ENCODE data around the gene C15orf40.

The C15orf40 gene

GRCh38 chr15:82992436-82992998, 18.9 kb downstream of the C15orf40 start:
- no peak for DNase-seq

- peak; percentile 31 to 59 for DNase-seq
Measured at GRCh38 chr15:82986442-82986780, 25.0 kb downstream of the C15orf40 start.

GRCh38 chr15:82985688-82986441, 25.6 kb downstream of the C15orf40 start, which contains the start of gene RAMAC:
Gene RAMAC, plus strand, starts transcription at chr15:82986210. Its CDS starts 2,809 bp downstream, at chr15:82989019.
- DNase-seq, result peak; percentile 94 to 95

GRCh38 chr15:82980981-82981380, 30.5 kb downstream of the C15orf40 start:
- DNase-seq, result no peak

GRCh38 chr15:82979726-82980125, 31.7 kb downstream of the C15orf40 start:
- DNase-seq, result no peak

- no peak for DNase-seq
Measured at GRCh38 chr15:82978438-82978837, 33.0 kb downstream of the C15orf40 start.

- no peak for DNase-seq
Measured at GRCh38 chr15:82977076-82977475, 34.4 kb downstream of the C15orf40 start.

- no peak for DNase-seq
Measured at GRCh38 chr15:82972990-82973389, 38.4 kb downstream of the C15orf40 start.

- DNase-seq, result no peak
Measured at GRCh38 chr15:82971218-82971984, 40.0 kb downstream of the C15orf40 start.

- no peak for DNase-seq
Measured at GRCh38 chr15:82970696-82971095, 40.7 kb downstream of the C15orf40 start.

GRCh38 chr15:82970078-82970686, 41.3 kb downstream of the C15orf40 start:
- no peak for DNase-seq

GRCh38 chr15:82969353-82969752, 42.1 kb downstream of the C15orf40 start:
- no peak for DNase-seq

GRCh38 chr15:82968066-82968465, 43.4 kb downstream of the C15orf40 start:
- DNase-seq, result peak in 1 of 2 experiments; percentile 7

GRCh38 chr15:82966671-82967071, 44.8 kb downstream of the C15orf40 start:
- no peak for DNase-seq

GRCh38 chr15:82964890-82965289, 46.5 kb downstream of the C15orf40 start:
- no peak for DNase-seq

- DNase-seq, result no peak
Measured at GRCh38 chr15:82963471-82964341, 47.7 kb downstream of the C15orf40 start.

- DNase-seq, result no peak
Measured at GRCh38 chr15:82960766-82961165, 50.7 kb downstream of the C15orf40 start.

- no peak for DNase-seq
Measured at GRCh38 chr15:82959423-82959822, 52.0 kb downstream of the C15orf40 start.

GRCh38 chr15:82958638-82959037, 52.8 kb downstream of the C15orf40 start:
- DNase-seq, result no peak

GRCh38 chr15:82952158-82953081, 59.0 kb downstream of the C15orf40 start, which contains the start of gene HOMER2:
Gene HOMER2, minus strand, starts transcription at chr15:82952720. Its CDS starts 185 bp downstream, at chr15:82952535.
- peak; percentile 3 to 29 for DNase-seq
